Measurements from ENCODE around the gene PEX1.
A peak's percentile ranks its signal among the peaks of the same experiment; 100 is the strongest.
"Not testable (repeated sequence)": the region's sequence is repeated elsewhere in the genome, so short reads cannot be mapped to it uniquely, and the experiment has no call there.

PEX1 gene

DNA sequence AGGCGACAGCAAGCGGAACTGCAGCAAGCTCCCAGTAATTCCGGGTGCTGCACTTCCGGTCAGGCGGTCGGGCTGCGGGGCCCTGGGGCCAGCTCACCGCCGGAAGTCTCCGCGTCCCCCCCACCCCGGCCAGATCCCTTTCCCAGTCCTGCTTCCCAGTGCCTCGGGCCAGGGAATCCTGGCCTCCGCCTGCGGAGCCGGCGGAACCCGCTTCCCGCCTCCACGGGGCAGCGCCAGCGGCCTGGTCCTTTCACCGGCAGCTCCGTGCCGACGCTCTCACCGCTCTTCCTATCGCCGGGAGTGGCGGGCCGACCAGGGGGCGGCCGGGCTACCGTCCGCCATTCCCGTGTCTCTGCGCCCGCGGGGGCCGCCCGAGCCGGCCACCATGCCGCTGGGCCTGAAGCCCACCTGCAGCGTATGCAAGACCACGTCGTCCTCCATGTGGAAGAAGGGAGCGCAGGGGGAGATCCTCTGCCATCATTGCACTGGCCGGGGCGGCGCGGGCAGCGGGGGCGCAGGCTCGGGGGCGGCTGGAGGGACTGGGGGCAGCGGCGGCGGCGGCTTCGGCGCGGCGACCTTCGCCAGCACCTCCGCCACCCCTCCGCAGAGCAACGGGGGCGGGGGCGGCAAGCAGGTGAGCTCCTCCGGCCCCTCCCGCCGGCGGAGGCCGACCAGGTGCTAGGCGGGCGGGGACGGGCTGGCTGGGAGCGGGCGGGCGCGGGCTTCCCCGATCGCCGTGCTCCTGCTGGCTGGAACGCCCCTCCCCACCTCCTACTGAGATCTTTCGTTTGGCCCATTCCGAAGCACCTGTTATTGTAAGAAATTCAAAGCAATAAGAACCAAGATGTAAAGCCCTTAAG, 80.7 kb downstream of the PEX1 start, which contains the start of gene GATAD1:
Gene GATAD1, plus strand, starts transcription at position 138 of the 860 bp plus-strand sequence. Its CDS starts 248 bp downstream, at position 386.
- Histone ChIP-seq H3K4me3 (ENCODE audit: low read length, poor library complexity, severe bottlenecking) (peak within 1 kb of the TSS; percentile 84), H3K9me2 (replicated peaks; ENCODE audit: low read depth, low read length) (no peaks in the 10 kb centered on the region), H2AFZ (ENCODE audit: low read length) (peak within 1 kb of the TSS; percentile 99), H3K36me3 (ENCODE audit: insufficient read depth, low read length) (peaks cover 4% of the 10 kb centered on the region; the same call in 1 of the 2 replicates), H3K9me3 (ENCODE audit: insufficient read depth, low read depth, low read length) (no peaks in the 10 kb centered on the region), H3K79me2 (ENCODE audit: insufficient read depth, low read length) (peaks cover 29% of the 10 kb centered on the region), H3K9ac (ENCODE audit: low read depth, low read length, poor library complexity, severe bottlenecking) (peak within 1 kb of the TSS; percentile 94), H3K27me3 (ENCODE audit: insufficient read depth, low read length, poor library complexity, severe bottlenecking) (no peaks in the 10 kb centered on the region), H3K4me2 (ENCODE audit: low read depth, low read length, poor library complexity, severe bottlenecking) (peak within 1 kb of the TSS; percentile 84), H3K4me1 (ENCODE audit: insufficient read depth, low read length, poor library complexity, severe bottlenecking) (peaks cover 15% of the 10 kb centered on the region), H3F3A (ENCODE audit: low read depth) (no peaks in the 10 kb centered on the region), H4K20me1 (ENCODE audit: insufficient read depth, low read length, poor library complexity, severe bottlenecking) (peaks cover 4% of the 10 kb centered on the region)
- TF ChIP-seq, protein P1, sequence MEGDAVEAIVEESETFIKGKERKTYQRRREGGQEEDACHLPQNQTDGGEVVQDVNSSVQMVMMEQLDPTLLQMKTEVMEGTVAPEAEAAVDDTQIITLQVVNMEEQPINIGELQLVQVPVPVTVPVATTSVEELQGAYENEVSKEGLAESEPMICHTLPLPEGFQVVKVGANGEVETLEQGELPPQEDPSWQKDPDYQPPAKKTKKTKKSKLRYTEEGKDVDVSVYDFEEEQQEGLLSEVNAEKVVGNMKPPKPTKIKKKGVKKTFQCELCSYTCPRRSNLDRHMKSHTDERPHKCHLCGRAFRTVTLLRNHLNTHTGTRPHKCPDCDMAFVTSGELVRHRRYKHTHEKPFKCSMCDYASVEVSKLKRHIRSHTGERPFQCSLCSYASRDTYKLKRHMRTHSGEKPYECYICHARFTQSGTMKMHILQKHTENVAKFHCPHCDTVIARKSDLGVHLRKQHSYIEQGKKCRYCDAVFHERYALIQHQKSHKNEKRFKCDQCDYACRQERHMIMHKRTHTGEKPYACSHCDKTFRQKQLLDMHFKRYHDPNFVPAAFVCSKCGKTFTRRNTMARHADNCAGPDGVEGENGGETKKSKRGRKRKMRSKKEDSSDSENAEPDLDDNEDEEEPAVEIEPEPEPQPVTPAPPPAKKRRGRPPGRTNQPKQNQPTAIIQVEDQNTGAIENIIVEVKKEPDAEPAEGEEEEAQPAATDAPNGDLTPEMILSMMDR (conservative IDR thresholded peaks at IDR 0.05; ENCODE audit: low read length), result peak; percentile 87
- no peak for TF ChIP-seq EZH2phosphoT487 (IDR thresholded peaks at IDR 0.05; ENCODE audit: borderline replicate concordance)

DNA sequence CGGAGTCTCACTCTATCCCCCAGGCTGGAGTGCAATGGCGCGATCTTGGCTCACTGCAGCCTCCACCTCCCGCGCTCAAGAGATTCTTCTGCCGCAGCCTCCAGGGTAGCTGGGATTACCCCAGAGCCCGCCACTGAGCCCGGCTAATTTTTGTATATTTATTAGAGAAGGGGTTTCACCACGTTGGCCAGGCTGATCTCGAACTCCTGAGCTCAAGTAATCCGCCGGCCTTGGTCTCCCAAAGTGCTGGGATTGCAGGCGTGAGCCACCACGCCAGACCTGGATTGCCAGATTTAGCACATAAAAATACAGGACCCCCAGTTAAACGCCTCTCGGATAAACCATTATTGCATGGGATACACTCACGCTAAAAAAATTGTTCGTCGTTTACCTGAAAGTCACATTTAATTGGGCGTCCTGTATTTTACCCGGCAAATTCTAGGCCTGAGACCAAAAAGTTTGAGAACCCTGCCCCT, 81.4 kb downstream of the PEX1 start:
- Histone ChIP-seq H3K4me2 (ENCODE audit: low read depth, low read length, poor library complexity, severe bottlenecking) (peak overlapping the region; percentile 40), H3K9ac (ENCODE audit: low read depth, low read length, poor library complexity, severe bottlenecking) (peak overlapping the region; percentile 94)

DNA sequence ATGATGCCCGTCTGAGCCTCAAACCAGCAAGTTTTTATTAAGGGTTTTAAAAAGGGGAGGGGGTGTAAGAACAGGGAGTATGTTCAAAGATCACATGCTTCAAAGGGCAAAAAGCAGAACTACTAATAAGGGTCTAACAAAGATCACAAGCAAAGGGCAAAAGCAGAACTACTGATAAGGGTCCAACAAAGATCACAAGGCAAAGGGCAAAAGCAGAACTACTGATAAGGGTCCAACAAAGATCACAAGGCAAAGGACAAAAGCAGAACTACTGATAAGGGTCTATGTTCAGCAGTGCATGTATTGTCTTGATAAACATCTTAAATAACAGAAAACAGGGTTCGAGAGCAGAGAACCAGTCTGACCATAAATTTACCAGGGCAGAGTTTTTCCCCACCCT, 85.6 kb downstream of the PEX1 start:
- H3K36me3 ChIP-seq (ENCODE audit: insufficient read depth, low read length); H3K79me2 ChIP-seq (ENCODE audit: insufficient read depth, low read length); H3K9me2 ChIP-seq (replicated peaks; ENCODE audit: low read depth, low read length); H3K9ac ChIP-seq (ENCODE audit: low read depth, low read length, poor library complexity, severe bottlenecking); H3F3A ChIP-seq (ENCODE audit: low read depth); H3K4me3 ChIP-seq (ENCODE audit: low read length, poor library complexity, severe bottlenecking); H3K4me1 ChIP-seq (ENCODE audit: insufficient read depth, low read length, poor library complexity, severe bottlenecking); H2AFZ ChIP-seq (ENCODE audit: low read length); H3K4me2 ChIP-seq (ENCODE audit: low read depth, low read length, poor library complexity, severe bottlenecking); H4K20me1 ChIP-seq (ENCODE audit: insufficient read depth, low read length, poor library complexity, severe bottlenecking); H3K27me3 ChIP-seq (ENCODE audit: insufficient read depth, low read length, poor library complexity, severe bottlenecking); H3K9me3 ChIP-seq (ENCODE audit: insufficient read depth, low read depth, low read length): not testable (repeated sequence)

More for the DNA sequence above, 81.4 kb downstream of the PEX1 start:
- peaks cover 4% of the 10 kb centered on the region for H4K20me1 ChIP-seq (ENCODE audit: insufficient read depth, low read length, poor library complexity, severe bottlenecking)
- H3K36me3 ChIP-seq (ENCODE audit: insufficient read depth, low read length), result no peaks in the 10 kb centered on the region; the same call in 1 of the 2 replicates
- H3K4me3 ChIP-seq (ENCODE audit: low read length, poor library complexity, severe bottlenecking), result peak overlapping the region; percentile 84
- H3K9me3 ChIP-seq (ENCODE audit: insufficient read depth, low read depth, low read length), result no peaks in the 10 kb centered on the region
- TF ChIP-seq, protein P1 (conservative IDR thresholded peaks at IDR 0.05; ENCODE audit: low read length), result no peak
- TF ChIP-seq EZH2phosphoT487 (IDR thresholded peaks at IDR 0.05; ENCODE audit: borderline replicate concordance), result no peak
- H3F3A ChIP-seq (ENCODE audit: low read depth), result no peaks in the 10 kb centered on the region
- H2AFZ ChIP-seq (ENCODE audit: low read length), result peak overlapping the region; percentile 99
- H3K79me2 ChIP-seq (ENCODE audit: insufficient read depth, low read length), result peaks cover 28% of the 10 kb centered on the region
- H3K4me1 ChIP-seq (ENCODE audit: insufficient read depth, low read length, poor library complexity, severe bottlenecking), result peaks cover 15% of the 10 kb centered on the region
- H3K9me2 ChIP-seq (replicated peaks; ENCODE audit: low read depth, low read length), result no peaks in the 10 kb centered on the region
- no peaks in the 10 kb centered on the region for H3K27me3 ChIP-seq (ENCODE audit: insufficient read depth, low read length, poor library complexity, severe bottlenecking)

Measured in Loucy (cell line).